ENCODE data around the gene CADM3.

DNA sequence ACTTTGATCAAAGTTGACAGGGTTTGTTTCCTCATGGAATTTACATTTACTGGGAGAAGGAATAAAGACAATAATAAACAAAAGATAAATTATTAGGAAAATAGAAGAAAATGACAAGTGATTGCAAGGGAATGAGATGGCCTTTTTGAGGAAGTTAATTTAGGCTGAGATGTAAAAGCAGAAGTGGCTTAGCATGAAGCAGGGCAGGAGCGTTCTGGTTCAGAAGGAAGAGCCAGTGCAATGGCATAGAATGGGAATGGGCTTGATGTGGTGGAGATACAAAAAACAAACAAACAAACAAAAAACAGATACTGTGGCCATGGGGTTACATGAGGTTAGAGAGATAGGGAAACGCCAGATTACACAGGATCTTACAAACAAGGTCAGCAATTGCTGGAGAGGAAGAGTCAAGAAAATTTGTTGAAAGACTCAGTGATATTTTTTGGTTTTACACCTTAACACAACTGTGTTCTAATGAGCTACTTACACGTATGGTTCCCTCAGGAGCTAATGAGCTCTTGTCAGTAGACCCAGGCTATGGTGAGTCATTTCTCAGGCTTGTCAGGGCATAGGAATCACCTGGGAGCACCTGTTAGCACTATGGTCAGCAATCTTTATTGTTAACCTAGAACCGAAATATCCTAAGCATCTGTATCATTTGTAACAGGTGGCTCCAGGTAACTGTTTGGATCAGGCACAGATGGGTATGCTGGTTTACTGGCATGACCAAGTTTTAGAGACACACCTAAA is 8.7 kb upstream of the CADM3 start:
- TF ChIP-seq EZH2 (IDR thresholded peaks at IDR 0.05; ENCODE audit: low read depth, low read length, severe bottlenecking) (no peak), TAF1 (IDR thresholded peaks at IDR 0.05; ENCODE audit: low read depth, low read length) (no peak)

Data from H1 (cell line).